Activated CD8-positive, alpha-beta memory T cell treated with anti-CD3 and anti-CD28 coated beads for 1 hour (primary cell): ENCODE data around the gene MX1.

Experiments used
- DNase-seq, 2 donors: peaks; one replicate each; pipeline ENCODE4 v3.0.0-alpha.2; 2020; ENCODE audit warnings: low read depth in 1 of 2; ENCODE audit errors: extremely low read depth in 1 of 2

MX1 gene

DNA sequence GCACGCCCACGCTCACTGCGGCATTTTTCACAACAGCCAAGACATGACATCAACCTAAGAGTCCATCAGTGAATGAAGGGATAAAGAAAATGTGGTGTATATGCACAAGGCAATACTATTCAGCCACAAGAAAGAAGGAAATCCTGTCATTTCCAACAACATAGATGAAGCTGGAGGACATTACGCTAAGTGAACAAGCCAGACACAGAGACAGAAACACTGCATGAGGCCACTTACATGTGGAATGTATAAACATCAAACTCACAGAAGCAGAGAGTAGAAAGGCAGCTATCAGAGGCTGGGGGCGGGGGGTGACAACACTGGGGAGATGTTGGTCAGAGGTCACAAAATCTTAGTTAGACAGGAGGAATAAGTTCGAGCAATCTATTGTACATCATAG lies 61.0 kb downstream of the MX1 start:
- no peak for DNase-seq

GRCh38 chr21:41488080-41488479 lies 62.0 kb downstream of the MX1 start:
- DNase-seq, result no peak

- DNase-seq, result no peak
Observed at GRCh38 chr21:41489329-41489728, 63.3 kb downstream of the MX1 start.

DNA sequence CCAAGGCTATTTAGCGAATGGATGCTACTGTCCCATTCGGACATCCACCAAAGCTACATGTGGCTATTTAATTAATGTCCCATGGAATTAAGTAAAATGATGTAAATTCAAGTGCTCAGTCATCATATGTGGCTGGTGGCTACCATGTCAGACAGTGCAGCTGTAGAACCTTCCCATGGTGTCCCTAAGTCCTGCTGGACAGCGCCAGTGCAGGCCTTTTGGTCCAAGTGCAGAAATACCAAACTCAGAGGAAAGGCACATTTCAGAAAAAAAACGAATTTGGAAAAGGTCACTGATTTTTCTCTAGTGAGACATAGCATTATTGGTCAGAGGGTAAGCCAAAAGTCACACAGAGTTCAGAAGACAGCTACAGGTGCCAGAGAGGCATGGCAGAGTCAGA lies 64.3 kb downstream of the MX1 start:
- DNase-seq, result no peak

GRCh38 chr21:41491412-41491811 lies 65.4 kb downstream of the MX1 start:
- no peak for DNase-seq

- DNase-seq, result no peak
Observed at GRCh38 chr21:41494242-41494641, 68.2 kb downstream of the MX1 start.

DNA sequence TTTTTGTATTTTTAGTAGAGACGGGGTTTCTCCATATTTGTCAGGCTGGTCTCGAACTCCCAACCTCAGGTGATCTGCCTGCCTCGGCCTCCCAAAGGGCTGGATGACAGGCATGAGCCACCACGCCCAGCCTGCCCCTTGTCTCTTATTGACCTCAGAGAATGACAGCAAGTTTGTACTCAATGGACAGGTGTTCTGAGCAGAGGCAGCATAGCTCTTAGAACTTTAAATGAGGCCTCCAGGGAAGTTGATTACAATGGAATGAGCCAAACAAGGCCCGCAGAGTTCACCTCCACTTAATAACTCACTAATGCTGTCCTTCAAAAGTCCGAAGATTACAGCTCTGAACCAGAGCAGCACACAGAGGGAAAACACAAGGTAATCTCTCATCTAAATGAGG lies 71.0 kb downstream of the MX1 start:
- DNase-seq, result no peak

GRCh38 chr21:41497788-41498187 lies 71.7 kb downstream of the MX1 start:
- no peak for DNase-seq

DNA sequence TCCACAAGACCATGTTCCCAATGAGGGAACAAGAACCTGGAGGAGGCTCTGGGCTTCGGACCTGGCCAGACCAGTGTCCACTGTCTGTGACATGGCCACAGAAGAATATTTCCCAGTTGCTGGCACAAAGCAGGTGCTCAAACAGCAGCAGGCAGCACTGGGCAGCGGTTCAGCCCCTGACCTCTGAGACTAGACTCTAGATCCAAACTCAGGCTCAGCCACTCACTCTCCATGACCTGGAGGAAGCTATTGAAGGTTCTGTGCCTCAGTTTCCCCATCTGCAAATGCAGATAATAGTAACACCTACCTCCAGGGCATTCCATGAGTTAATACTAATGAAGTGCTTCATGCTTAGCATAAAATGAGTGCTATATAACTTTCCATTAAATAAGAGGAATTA lies 73.9 kb downstream of the MX1 start:
- no peak for DNase-seq

DNA sequence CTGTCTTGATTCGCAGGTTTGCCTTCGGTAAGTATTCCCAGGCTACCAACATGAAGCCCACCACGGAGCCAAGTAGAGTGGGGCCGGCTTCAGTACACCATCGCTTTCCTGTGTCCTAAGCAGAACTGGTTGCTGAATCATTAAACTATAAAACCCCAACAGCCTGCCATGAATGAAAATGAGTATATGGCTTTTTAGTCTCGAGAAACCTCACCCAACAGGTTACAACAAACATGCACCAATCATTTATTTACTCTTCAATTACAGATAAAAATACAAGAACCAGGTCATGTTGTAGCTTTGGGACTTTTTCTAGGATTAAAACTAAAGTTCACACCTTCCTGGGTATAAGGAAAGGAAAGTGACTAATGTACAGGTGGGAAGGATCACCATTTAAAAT lies 74.3 kb downstream of the MX1 start:
- DNase-seq, result no peak

GRCh38 chr21:41500931-41501381 lies 74.9 kb downstream of the MX1 start:
- no peak for DNase-seq

- DNase-seq, result no peak
Observed at GRCh38 chr21:41501919-41502318, 75.9 kb downstream of the MX1 start.

GRCh38 chr21:41503331-41503730 lies 77.3 kb downstream of the MX1 start:
- no peak for DNase-seq

GRCh38 chr21:41504030-41504429 lies 78.0 kb downstream of the MX1 start:
- no peak for DNase-seq

- DNase-seq, result no peak
Observed at GRCh38 chr21:41506005-41506594, 80.1 kb downstream of the MX1 start.

- no peak for DNase-seq
Observed at GRCh38 chr21:41506611-41507520, 80.8 kb downstream of the MX1 start.

DNA sequence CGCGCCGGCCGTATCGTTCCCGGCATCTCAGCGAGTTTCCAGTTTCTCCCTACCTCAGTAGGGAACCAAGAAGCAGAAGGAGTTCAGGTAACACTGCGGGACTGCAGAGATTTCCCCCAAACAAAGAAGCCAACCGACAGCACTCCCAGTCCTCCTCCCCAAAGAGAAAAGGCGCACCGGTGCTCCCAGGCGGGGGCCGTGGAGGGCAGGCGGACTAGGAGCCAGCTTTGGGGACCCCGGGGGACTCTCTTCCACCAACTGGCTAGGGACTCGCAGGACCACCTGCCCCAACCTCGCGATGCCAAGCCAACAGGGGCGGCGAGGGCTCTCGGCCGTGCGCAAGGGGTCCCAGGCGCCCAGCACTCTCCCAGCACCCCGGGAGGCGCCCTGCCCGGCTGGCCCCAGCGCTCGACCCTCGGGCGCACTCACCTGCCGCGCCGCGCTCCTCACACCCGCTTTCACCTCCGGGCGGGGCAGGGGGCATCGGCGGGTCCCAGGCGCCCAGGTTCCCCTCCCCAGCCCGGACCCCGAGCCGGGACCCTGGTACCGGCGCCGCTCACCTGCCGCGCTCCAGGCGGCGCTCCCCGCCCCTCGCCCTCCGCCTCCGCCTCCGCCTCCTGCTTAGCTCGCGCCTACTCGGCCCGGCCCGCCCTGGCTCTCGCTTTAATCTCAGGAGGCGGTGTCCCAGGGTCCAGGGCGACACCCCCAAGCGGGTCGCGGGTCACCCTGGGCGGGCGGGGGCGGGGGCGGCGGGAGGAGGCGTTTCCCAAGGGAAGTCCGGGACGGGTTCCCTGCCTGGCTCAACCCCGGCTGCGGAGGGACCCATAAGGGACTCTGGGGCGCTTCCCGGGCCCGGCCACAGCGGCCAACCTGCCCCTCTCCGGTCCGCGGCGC lies 81.7 kb downstream of the MX1 start, which contains the start of gene TMPRSS2:
TSS of gene TMPRSS2 (minus strand) at position 638 of the 894 bp plus-strand sequence. CDS start 10,025 bp downstream, outside the sequence.
- no peak for DNase-seq

- DNase-seq, result no peak
Observed at GRCh38 chr21:41508415-41509144, 82.5 kb downstream of the MX1 start.
